H9 (cell line): ENCODE data around the gene CDYL2. TPM values are rescaled to one million over a fixed set of nuclear protein-coding genes. Genes with fewer than 3 reads are reported as not detected.

Experiments used
- DNase-seq: peaks from one replicate; pipeline ENCODE4 v3.0.0-alpha.2; 2017
- H2AFZ ChIP-seq: one replicate; pipeline ENCODE4 v1.6.1; 2013; ENCODE audit warnings: mild to moderate bottlenecking, low read length, control low read depth, moderate library complexity
- H2AK5ac ChIP-seq: 2 replicates; pipeline ENCODE4 v1.6.1; 2013; ENCODE audit warnings: low read length, control low read depth, mixed read lengths; ENCODE audit not compliant: insufficient read length
- H2BK120ac ChIP-seq: one replicate; pipeline ENCODE4 v1.6.1; 2013; ENCODE audit warnings: low read depth, mild to moderate bottlenecking, low read length, control low read depth, inconsistent platforms; ENCODE audit not compliant: poor library complexity, severe bottlenecking
- H2BK12ac ChIP-seq: 2 replicates; pipeline ENCODE4 v1.6.1; 2013; ENCODE audit warnings: low read length, control low read depth, mixed read lengths, low read depth; ENCODE audit not compliant: insufficient read length
- H2BK15ac ChIP-seq: 2 replicates; pipeline ENCODE4 v1.6.1; 2013; ENCODE audit warnings: low read depth, low read length, control low read depth
- H2BK20ac ChIP-seq: one replicate; pipeline ENCODE4 v1.6.1; 2013; ENCODE audit warnings: low read depth, mild to moderate bottlenecking, low read length, control low read depth, inconsistent platforms; ENCODE audit not compliant: poor library complexity, severe bottlenecking
- H2BK5ac ChIP-seq: 2 replicates; pipeline ENCODE4 v1.6.1; 2013; ENCODE audit warnings: low read length, control low read depth, mixed read lengths; ENCODE audit not compliant: insufficient read length
- H3K14ac ChIP-seq: 2 replicates; pipeline ENCODE4 v1.6.1; 2013; ENCODE audit warnings: low read length, control low read depth; ENCODE audit not compliant: insufficient read depth
- H3K18ac ChIP-seq: 2 replicates; pipeline ENCODE4 v1.6.1; 2013; ENCODE audit warnings: low read depth, mild to moderate bottlenecking, mixed read lengths, low read length, control low read depth; ENCODE audit not compliant: insufficient read length
- H3K23ac ChIP-seq: 2 replicates; pipeline ENCODE4 v1.6.1; 2013; ENCODE audit warnings: low read length, control low read depth, mixed read lengths, low read depth; ENCODE audit not compliant: insufficient read length
- H3K23me2 ChIP-seq: 2 replicates; pipeline ENCODE4 v1.6.1; 2013; ENCODE audit warnings: low read depth, mild to moderate bottlenecking, mixed read lengths, low read length, control low read depth; ENCODE audit not compliant: insufficient read length, poor library complexity, severe bottlenecking
- H3K27ac ChIP-seq: 2 replicates; pipeline ENCODE4 v1.5.1; 2013; ENCODE audit warnings: low read length, control low read depth, mixed read lengths, low read depth; ENCODE audit not compliant: insufficient read length
- H3K27me3 ChIP-seq: 2 replicates; pipeline ENCODE4 v1.6.1; 2013; ENCODE audit warnings: low read length, control low read depth, inconsistent platforms; ENCODE audit not compliant: insufficient read depth
- H3K4ac ChIP-seq: 2 replicates; pipeline ENCODE4 v1.6.1; 2013; ENCODE audit warnings: low read depth, mild to moderate bottlenecking, control low read depth, inconsistent platforms, low read length, moderate library complexity
- H3K4me1 ChIP-seq: 2 replicates; pipeline ENCODE4 v1.6.1; 2013; ENCODE audit warnings: low read length, control low read depth, inconsistent platforms; ENCODE audit not compliant: insufficient read depth
- H3K4me2 ChIP-seq: 2 replicates; pipeline ENCODE4 v1.6.1; 2013; ENCODE audit warnings: low read length, control low read depth, mixed read lengths; ENCODE audit not compliant: insufficient read length, insufficient read depth
- H3K56ac ChIP-seq: 2 replicates; pipeline ENCODE4 v1.6.1; 2013; ENCODE audit warnings: low read depth, mild to moderate bottlenecking, mixed read lengths, low read length, control low read depth; ENCODE audit not compliant: insufficient read length
- H3K79me1 ChIP-seq: 2 replicates; pipeline ENCODE4 v1.6.1; 2013; ENCODE audit warnings: low read depth, mild to moderate bottlenecking, moderate library complexity, low read length, control low read depth, inconsistent platforms; ENCODE audit not compliant: insufficient read depth, poor library complexity, severe bottlenecking
- H3K79me2 ChIP-seq: 2 replicates; pipeline ENCODE4 v1.6.1; 2013; ENCODE audit warnings: low read length, control low read depth, inconsistent platforms; ENCODE audit not compliant: insufficient read depth
- H3K9ac ChIP-seq: 2 replicates; pipeline ENCODE4 v1.6.1; 2013; ENCODE audit warnings: low read length, control low read depth, mixed read lengths; ENCODE audit not compliant: insufficient read length; ENCODE audit errors: extremely low read depth
- H3K9me3 ChIP-seq: one replicate; pipeline ENCODE4 v1.6.1; 2013; ENCODE audit warnings: low read depth, low read length, inconsistent platforms; ENCODE audit not compliant: control insufficient read depth
- H3T11ph ChIP-seq: one replicate; pipeline ENCODE4 v1.6.1; 2013; ENCODE audit warnings: mild to moderate bottlenecking, low read length, control low read depth, inconsistent platforms
- H4K20me1 ChIP-seq: one replicate; pipeline ENCODE4 v1.6.1; 2013; ENCODE audit not compliant: control insufficient read depth, insufficient read length, insufficient read depth
- H4K5ac ChIP-seq: 2 replicates; pipeline ENCODE4 v1.6.1; 2013; ENCODE audit warnings: low read depth, mild to moderate bottlenecking, mixed read lengths, low read length, control low read depth; ENCODE audit not compliant: insufficient read length
- H4K8ac ChIP-seq: replicated peaks from 2 replicates; pipeline ENCODE4 v1.6.1; 2013; ENCODE audit warnings: low read length, control low read depth, mixed read lengths, low read depth; ENCODE audit not compliant: insufficient read length
- H4K91ac ChIP-seq: 2 replicates; pipeline ENCODE4 v1.6.1; 2013; ENCODE audit warnings: low read depth, mild to moderate bottlenecking, moderate library complexity, mixed read lengths, low read length, control low read depth; ENCODE audit not compliant: insufficient read length
- H3K27ac Mint-ChIP-seq, 3 experiments: 2 replicates in 2 of 3; 3 replicates in 1 of 3; pipeline ENCODE4 v1.8.0; 2020 to 2021; ENCODE audit warnings: mixed read lengths in 3 of 3, mild to moderate bottlenecking in 1 of 3, moderate library complexity in 1 of 3
- H3K27me3 Mint-ChIP-seq: 2 replicates; pipeline ENCODE4 v1.8.0; 2021; ENCODE audit warnings: low read depth, mild to moderate bottlenecking, moderate library complexity, mixed read lengths
- H3K36me3 Mint-ChIP-seq, 3 experiments: 2 replicates in 2 of 3; 3 replicates in 1 of 3; pipeline ENCODE4 v1.8.0; 2020 to 2021; ENCODE audit warnings: low read depth in 3 of 3, mixed read lengths in 3 of 3; ENCODE audit not compliant: insufficient read depth in 1 of 3
- H3K4me1 Mint-ChIP-seq, 2 experiments: 2 replicates each; pipeline ENCODE4 v1.8.0; 2020; ENCODE audit warnings: mixed read lengths in 2 of 2
- H3K4me3 Mint-ChIP-seq, 2 experiments: 2 replicates in 1 of 2; 3 replicates in 1 of 2; pipeline ENCODE4 v1.8.0; 2020 to 2021; ENCODE audit warnings: mild to moderate bottlenecking in 2 of 2, mixed read lengths in 2 of 2, moderate library complexity in 1 of 2
- H3K9me3 Mint-ChIP-seq, 2 experiments: 2 replicates in 1 of 2; 3 replicates in 1 of 2; pipeline ENCODE4 v1.8.0; 2020; ENCODE audit warnings: mild to moderate bottlenecking in 2 of 2, mixed read lengths in 2 of 2, moderate library complexity in 1 of 2
- CTCF ChIP-seq: fragments of 200-600 bp; sonication (generic); conservative IDR thresholded peaks from 3 replicates; pipeline ENCODE4 v1.8.0; 2021; ENCODE audit warnings: antibody characterized with exemption, mild to moderate bottlenecking
- WGBS: extraction: QIAGEN DNeasy Blood & Tissue Kit; methylation state at CpG from one replicate; pipeline ENCODE4 v1.1.7; 2013; ENCODE audit warnings: missing lambda C conversion rate, low lambda C conversion rate, mixed read lengths; ENCODE audit not compliant: insufficient read length; ENCODE audit errors: extremely low coverage; 5-methylcytosine and 5-hydroxymethylcytosine counted together
- total RNA-seq: library from RNA; stranded (reverse); gene quantifications from 2 replicates; pipeline ENCODE4 v1.2.1, GENCODE V29; 2021

The CDYL2 gene
- total RNA-seq, 1 experiment from 2014 or later = 4.2 TPM

DNA sequence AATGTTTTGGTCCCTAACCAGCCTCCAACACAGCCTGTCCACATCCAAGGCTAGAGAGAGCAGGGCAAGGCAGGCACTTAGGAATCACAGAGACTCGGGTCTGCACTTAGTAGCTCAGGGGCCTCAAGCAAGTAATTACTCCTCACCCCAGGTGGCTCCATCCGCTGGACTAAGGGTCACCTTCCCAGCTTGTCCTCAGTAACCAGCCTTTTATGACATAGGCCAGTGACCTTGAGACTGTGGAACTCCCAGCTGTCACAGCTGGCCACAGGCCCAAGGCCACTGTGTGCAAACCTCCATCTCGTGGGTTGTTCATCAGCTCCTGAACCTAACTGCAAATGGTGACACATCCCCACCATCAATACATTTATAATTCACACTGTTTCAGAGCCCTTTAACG lies 68.6 kb downstream of the CDYL2 start:
- H3K23ac ChIP-seq = no peak overlapping the region
- no peak for DNase-seq
- H3K27me3 ChIP-seq = no peaks in the 10 kb centered on the region
- no peak overlapping the region for H4K8ac ChIP-seq
- no peak overlapping the region for H2BK120ac ChIP-seq
- H2AFZ ChIP-seq = no peak overlapping the region
- H3K27me3 Mint-ChIP-seq = no peaks in the 10 kb centered on the region
- no peaks in the 10 kb centered on the region for H3K36me3 Mint-ChIP-seq
- no peaks in the 10 kb centered on the region for H4K20me1 ChIP-seq
- no peak overlapping the region for H3K4me3 Mint-ChIP-seq
- no peak overlapping the region for H2BK15ac ChIP-seq
- H3K14ac ChIP-seq = no peak overlapping the region
- no peak overlapping the region for H4K5ac ChIP-seq
- no peaks in the 10 kb centered on the region for H3K23me2 ChIP-seq
- H3K4me1 Mint-ChIP-seq = no peaks in the 10 kb centered on the region
- no peak overlapping the region for H2BK12ac ChIP-seq
- H4K91ac ChIP-seq = no peak overlapping the region
- H3K9me3 ChIP-seq = no peaks in the 10 kb centered on the region
- no peak overlapping the region for H3K18ac ChIP-seq
- H2AK5ac ChIP-seq = no peak overlapping the region
- H3K4me2 ChIP-seq = no peak overlapping the region
- H3K9me3 Mint-ChIP-seq = peaks cover 15 to 18% of the 10 kb centered on the region in 2 experiments
- no peak for TF ChIP-seq CTCF
- no peak overlapping the region for H2BK20ac ChIP-seq
- H3K27ac ChIP-seq = no peak overlapping the region
- H2BK5ac ChIP-seq = no peak overlapping the region
- no peak overlapping the region for H3K4ac ChIP-seq
- H3T11ph ChIP-seq = no peak overlapping the region
- WGBS = no CpG with 5 or more reads among the region's 4 CpGs
- no peaks in the 10 kb centered on the region for H3K4me1 ChIP-seq
- H3K79me1 ChIP-seq = no peaks in the 10 kb centered on the region
- H3K56ac ChIP-seq = no peak overlapping the region
- no peak overlapping the region for H3K9ac ChIP-seq
- H3K79me2 ChIP-seq = no peaks in the 10 kb centered on the region
- H3K27ac Mint-ChIP-seq = no peak overlapping the region
